ENCODE measurements around the gene SWAP70.

SWAP70 gene

GRCh38 chr11:9651481-9651880, 12.4 kb upstream of the SWAP70 start:
- no peak for DNase-seq (ENCODE audit: low read depth in 1 of 2, low spot score in 1 of 2)

GRCh38 chr11:9651899-9652748, 11.8 kb upstream of the SWAP70 start:
- no peak for DNase-seq (ENCODE audit: low read depth in 1 of 2, low spot score in 1 of 2)

GRCh38 chr11:9653871-9654270, 10.0 kb upstream of the SWAP70 start:
- no peak for DNase-seq (ENCODE audit: low read depth in 1 of 2, low spot score in 1 of 2)

GRCh38 chr11:9656864-9657263, 7.0 kb upstream of the SWAP70 start:
- no peak for DNase-seq (ENCODE audit: low read depth in 1 of 2, low spot score in 1 of 2)

GRCh38 chr11:9657531-9657930, 6.3 kb upstream of the SWAP70 start:
- DNase-seq (ENCODE audit: low read depth in 1 of 2, low spot score in 1 of 2), result no peak

- DNase-seq (ENCODE audit: low read depth in 1 of 2, low spot score in 1 of 2), result no peak
These were observed 3.0 kb upstream of the SWAP70 start for GRCh38 chr11:9660886-9661285.

- no peak for DNase-seq (ENCODE audit: low read depth in 1 of 2, low spot score in 1 of 2)
These were observed 1.6 kb upstream of the SWAP70 start for GRCh38 chr11:9662273-9662672.

- peak; percentile 5 to 8 for DNase-seq (ENCODE audit: low read depth in 1 of 2, low spot score in 1 of 2)
These were observed 647 bp downstream of the SWAP70 start for GRCh38 chr11:9664276-9665171.

- DNase-seq (ENCODE audit: low read depth in 1 of 2, low spot score in 1 of 2), result no peak
These were observed 1.9 kb downstream of the SWAP70 start for GRCh38 chr11:9665749-9666148.

- no peak for DNase-seq (ENCODE audit: low read depth in 1 of 2, low spot score in 1 of 2)
These were observed 6.1 kb downstream of the SWAP70 start for GRCh38 chr11:9669954-9670353.

- DNase-seq (ENCODE audit: low read depth in 1 of 2, low spot score in 1 of 2), result no peak
These were observed 8.5 kb downstream of the SWAP70 start for GRCh38 chr11:9672288-9672916.

GRCh38 chr11:9672918-9673317, 9.0 kb downstream of the SWAP70 start:
- no peak for DNase-seq (ENCODE audit: low read depth in 1 of 2, low spot score in 1 of 2)

- DNase-seq (ENCODE audit: low read depth in 1 of 2, low spot score in 1 of 2), result no peak
These were observed 11.8 kb downstream of the SWAP70 start for GRCh38 chr11:9675691-9676090.

GRCh38 chr11:9677951-9678350, 14.1 kb downstream of the SWAP70 start:
- DNase-seq (ENCODE audit: low read depth in 1 of 2, low spot score in 1 of 2), result no peak

- no peak for DNase-seq (ENCODE audit: low read depth in 1 of 2, low spot score in 1 of 2)
These were observed 14.7 kb downstream of the SWAP70 start for GRCh38 chr11:9678576-9678975.

- no peak for DNase-seq (ENCODE audit: low read depth in 1 of 2, low spot score in 1 of 2)
These were observed 16.2 kb downstream of the SWAP70 start for GRCh38 chr11:9680028-9680427.

- DNase-seq (ENCODE audit: low read depth in 1 of 2, low spot score in 1 of 2), result no peak
These were observed 17.9 kb downstream of the SWAP70 start for GRCh38 chr11:9681583-9682372.

GRCh38 chr11:9687711-9688477, 24.0 kb downstream of the SWAP70 start:
- no peak for DNase-seq (ENCODE audit: low read depth in 1 of 2, low spot score in 1 of 2)

- no peak for DNase-seq (ENCODE audit: low read depth in 1 of 2, low spot score in 1 of 2)
These were observed 25.0 kb downstream of the SWAP70 start for GRCh38 chr11:9688716-9689511.
